Cerebellar nuclear complex (tissue), 1 donor: ENCODE results near the gene CBX4.

ENCODE experiments used
- DNase-seq, 2 experiments: peaks; one replicate each; lab custom pipeline; 2025; lab: John Stamatoyannopoulos, UW

CBX4 gene

GRCh38 chr17:79829004-79829403 is 10.2 kb downstream of the CBX4 start:
- DNase-seq: no peak

DNA sequence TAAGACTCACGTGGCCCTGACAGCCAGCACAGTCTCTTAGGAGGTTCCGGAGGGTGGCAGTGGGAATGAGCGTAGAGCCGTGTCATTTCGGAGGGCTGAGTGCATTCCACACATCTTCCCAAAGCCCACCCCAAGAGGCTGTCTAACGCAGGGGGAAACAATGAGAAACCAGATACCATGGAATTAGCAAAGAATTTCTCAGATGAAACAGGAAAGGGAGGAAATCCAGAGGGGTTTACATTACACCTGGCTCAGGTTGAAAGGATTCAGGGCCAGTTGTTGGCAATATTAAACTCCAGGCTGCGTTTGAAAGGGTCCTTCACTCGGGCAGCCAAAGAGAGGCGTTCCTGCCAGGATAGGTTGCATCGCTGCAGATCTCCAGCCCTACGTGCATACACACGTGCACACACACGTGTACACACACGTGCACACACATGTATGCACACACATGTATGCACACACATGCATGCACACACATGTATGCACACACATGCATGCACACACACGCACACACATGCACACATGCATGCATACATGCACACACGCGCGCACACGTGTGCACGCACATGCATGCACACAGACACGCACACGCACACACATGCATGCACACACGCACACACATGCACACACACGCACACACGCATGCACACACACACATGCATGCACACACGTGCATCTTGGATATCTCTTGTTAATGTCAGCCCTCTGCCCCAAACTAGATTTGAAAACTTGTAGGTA is 12.2 kb downstream of the CBX4 start:
- DNase-seq: no peak

DNA sequence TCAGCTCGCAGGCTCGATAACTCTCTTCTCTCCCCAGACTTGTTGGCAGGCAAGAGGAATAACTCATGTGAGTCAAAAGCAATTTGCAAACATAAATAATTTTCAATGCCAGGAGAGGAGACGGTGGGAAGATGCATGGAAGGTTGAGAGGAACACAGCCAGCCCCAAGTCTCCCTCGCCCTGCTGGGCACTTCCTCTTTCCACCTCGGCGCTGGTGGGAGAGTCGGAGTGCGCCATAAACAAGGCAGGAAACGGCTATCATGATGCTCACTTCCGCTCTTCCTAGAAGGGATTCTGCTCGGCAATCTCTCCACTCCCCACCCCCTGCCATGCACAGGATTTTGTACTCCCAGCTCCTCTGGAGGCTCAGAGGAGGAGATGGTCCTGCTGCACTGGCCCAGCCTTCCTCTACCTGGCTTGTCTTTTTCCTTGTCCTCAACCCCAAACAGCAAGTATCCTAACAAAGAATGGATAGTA is 13.0 kb downstream of the CBX4 start:
- no peak for DNase-seq

- DNase-seq: no peak
Measured at GRCh38 chr17:79825580-79825921, 13.7 kb downstream of the CBX4 start.

DNA sequence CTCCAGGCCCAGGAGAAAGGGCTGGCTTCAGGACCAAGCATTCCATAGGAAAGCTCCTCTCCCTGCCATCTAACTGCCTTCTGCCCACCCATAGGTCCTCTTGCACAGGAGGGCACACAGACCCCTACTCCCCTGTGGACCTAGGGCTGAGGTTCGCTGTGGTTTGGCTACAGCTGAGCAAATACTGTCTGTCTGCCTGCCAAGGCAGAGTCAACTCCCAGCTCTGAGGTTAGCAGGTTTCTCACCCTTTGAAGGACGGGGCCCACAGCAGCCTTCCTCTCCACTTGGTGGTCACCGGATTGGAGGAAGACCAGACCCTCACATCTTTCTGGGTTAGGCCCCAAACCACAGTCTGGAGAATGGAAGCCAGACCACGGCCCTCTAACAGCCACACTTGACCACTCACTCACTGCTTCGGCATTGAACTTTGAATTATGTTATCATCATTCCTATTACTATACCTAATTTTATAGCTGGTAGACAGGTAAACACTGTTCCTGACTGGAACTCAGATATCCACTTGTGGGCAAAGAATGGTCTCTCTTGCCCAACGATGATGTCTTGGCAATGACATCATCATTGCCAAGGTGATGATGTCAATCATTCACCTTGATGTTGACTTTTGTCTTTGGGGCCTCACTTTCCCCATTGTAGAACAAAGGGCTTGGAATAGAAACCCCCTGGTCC is 14.2 kb downstream of the CBX4 start:
- DNase-seq: no peak

DNA sequence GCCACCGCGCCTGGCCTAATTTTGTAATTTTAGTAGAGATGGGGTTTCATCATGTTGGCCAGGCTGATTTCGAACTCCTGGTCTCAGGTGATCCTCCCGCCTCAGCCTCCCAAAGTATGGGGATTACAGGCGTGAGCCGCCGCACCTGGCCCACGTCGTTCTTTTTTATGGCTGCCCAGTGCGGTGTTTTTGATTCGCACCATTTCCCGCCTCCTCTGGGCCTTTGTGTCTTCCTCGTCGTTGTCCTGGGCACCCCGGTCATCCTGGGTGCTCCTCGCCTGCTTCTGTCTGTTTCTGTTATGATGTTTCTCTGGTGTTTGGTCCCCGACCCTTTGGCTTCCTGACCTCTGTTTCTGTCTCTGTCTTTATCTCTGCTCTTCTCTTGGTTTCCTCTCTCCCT is 15.0 kb downstream of the CBX4 start:
- no peak for DNase-seq

DNA sequence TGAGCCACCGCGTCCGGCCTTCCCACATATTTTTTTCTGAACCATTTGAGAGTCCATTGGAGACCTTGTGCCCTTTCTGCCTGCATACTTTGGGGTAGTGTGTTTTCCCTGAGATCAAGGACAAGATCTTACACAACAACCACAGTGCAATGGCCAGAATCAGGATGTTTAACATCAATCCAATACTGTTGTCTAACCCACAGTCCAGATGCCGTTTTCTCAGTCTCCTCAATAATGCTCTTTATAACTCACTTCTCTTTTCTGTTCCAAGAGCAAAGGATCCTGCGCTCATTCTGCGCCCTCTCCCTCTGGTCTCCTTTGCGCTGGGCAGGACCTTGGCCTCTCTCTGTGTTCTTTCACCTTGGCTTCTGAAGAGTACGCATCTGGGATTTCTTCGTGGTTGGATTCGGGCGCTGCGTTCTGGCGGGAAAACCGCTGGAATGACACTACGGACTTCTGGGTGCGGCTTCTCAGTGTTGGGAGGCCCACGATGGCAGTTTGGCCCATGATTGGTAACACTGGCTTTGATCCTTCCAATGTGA is 16.6 kb downstream of the CBX4 start:
- DNase-seq: no peak

- DNase-seq: no peak
Measured at GRCh38 chr17:79821331-79822095, 17.7 kb downstream of the CBX4 start.

DNA sequence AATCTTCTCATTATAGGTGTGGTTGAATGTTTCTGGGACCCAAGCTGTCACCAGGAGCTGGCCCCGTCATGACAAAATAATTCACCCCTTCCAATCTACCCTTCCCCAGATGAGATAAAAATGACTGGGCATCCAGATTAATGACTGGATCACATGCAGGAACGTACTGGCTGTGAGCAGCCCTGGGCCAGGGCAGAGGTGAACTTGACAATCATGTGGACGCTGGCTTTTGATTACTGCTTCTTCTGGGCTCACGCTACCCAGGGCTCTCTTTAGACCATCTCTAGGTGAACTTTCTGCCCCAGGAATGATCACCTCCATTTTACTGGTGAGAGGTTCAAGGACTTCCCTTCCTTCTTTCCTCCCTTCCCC is 18.3 kb downstream of the CBX4 start:
- no peak for DNase-seq

GRCh38 chr17:79819534-79820276 is 19.5 kb downstream of the CBX4 start:
- no peak for DNase-seq

GRCh38 chr17:79819085-79819484 is 20.2 kb downstream of the CBX4 start:
- DNase-seq: no peak

GRCh38 chr17:79818026-79818758 is 21.0 kb downstream of the CBX4 start:
- DNase-seq: no peak

- no peak for DNase-seq
Measured at GRCh38 chr17:79815836-79816461, 23.3 kb downstream of the CBX4 start.

DNA sequence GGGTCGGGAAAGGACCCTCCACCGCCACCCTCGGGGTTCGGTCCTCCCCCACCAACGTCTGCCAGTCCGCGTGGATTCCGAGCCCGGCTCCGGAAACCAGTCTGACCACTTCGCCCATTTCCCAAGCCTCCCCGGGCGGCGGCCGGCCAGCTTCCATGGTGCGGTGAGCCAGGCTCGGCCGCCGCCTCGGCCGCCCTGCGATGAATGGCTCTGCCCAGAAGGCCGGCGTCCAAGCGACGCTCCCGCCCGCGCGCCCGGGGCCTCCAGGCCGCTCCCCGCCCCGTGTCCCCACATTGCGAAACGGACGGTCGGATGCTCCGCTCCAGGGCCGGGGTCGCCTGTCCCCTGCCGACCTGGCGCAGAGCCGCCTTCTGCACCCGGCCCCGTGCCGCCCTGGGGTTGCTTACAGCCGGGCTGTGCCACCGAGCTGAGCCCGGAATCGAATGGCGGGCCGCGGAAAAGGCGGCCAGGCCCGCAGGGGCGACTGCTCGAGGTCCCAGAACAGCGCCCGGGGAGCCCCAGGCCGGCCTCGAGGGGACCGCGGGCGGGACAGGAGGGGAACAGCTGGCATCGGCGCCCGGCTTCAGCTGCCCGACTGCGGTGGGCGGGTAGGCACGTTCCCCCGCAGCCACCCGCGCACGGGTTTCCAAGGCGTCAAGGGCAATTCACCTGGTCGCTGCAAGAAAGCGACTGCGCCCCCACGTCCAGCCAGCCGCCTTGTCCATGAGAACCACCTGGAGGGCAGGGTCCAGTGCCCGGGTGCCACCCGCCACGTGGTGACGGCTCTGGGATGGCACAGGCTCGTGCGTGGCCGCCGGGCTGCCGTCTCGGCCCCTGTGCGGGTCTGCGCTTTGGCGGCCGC is 24.0 kb downstream of the CBX4 start:
- DNase-seq: no peak

DNA sequence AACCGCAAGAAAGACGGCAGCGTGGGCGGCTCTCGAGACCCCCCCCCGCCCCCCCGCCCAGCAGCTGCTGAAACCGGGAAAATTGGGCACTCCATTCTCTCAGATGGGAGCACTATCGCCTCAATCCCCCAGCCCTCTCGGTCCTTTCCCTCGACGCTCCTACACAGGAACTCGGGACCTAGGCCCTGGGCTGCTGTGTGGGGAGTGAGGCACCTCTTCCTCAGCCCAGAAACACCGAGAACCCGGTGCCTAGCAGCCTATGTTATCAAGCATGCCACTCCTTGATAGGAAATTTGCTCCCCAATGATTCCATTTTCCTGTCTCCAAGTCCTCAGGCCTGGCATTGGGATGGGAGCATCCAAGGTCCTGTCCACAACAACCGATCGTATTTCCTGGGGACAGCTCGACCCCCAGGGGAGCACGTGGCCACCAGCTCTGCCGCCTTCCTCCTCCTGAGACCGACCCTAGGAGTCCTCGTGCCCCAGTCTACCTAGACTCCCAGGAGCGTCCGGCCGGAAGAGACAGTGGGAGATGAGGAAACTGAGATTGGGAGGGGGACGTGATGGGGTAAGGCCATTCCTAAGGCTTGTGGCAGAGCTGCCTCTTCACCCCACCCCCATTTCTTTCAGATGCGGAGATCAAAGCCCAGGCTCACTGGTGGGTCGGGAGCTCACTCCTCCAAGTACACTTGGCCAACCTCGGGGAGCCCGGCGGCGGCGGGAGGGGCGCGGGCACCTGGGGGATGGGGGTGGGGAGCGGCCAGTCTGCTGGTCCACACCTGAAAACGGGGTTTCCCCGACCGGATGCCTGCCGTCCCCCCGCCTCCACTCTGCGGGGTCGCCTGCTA is 24.9 kb downstream of the CBX4 start:
- no peak for DNase-seq

DNA sequence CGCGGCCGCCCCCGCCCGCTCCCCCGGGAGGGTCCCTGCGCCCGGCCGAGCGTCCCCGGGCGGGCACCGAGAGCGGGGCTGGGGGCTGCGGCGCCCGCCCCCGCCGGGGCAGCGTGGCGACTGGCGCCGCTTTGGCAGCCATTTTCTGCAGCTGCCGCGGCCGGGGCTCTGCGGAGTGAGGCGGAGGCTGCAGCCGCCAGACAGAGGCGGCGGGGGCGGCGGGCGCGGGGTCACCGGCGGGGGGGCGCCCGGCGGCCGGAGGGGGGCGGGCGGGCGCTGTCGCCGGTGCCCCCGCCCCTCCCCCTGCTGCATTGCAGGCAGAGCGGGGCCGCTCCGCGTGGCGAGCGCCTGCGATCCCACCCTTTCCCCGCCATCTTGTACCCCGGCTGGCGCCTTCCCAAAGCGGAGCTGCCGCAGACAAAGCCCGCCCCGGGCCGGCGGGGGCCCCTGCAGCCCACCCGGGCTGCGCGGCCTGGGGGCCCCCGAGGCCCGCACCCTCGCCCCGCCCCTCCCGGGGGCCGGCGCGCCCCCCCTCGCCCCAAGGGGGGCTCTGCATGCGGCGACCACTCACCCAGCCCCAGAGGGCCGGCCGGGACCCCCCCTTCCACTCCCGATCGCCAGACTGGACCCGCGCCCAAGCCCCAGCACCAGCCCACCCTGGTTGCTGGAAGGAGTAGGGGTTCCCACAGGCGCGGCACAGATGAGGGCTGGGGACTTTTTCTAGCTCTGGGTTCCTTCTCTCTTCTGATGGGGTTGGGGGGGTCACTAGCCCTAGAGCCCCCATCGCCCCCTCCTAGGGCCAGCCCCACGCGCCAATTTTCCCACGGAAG is 25.7 kb downstream of the CBX4 start:
- no peak for DNase-seq

- DNase-seq: no peak
Measured at GRCh38 chr17:79812353-79813258, 26.6 kb downstream of the CBX4 start.
